Large intestine (tissue), 1 donor: ENCODE measurements around the gene MAPK8IP2. TPM values are rescaled to one million over a fixed set of nuclear protein-coding genes. Genes with fewer than 3 reads are reported as not detected.

Experiments
- polyA plus RNA-seq: library from polyadenylated mRNA; unstranded; fragments of 120-200 nt; gene quantifications from one replicate; pipeline ENCODE4 v1.2.1, GENCODE V29; 2013

MAPK8IP2 gene
- polyA plus RNA-seq, 1 donor = 5.4 TPM

Other genes starting within 250 kb of the MAPK8IP2 start
- gene SBF1, start 125.8 kb upstream of the MAPK8IP2 start, polyA plus RNA-seq = 37.5 TPM
- 11.2 TPM for gene ADM2, start 119.2 kb upstream of the MAPK8IP2 start, polyA plus RNA-seq
- 0.60 TPM for gene MIOX, start 113.9 kb upstream of the MAPK8IP2 start, polyA plus RNA-seq
- gene LMF2, start 93.1 kb upstream of the MAPK8IP2 start, polyA plus RNA-seq = 48.8 TPM
- gene NCAPH2, start 92.6 kb upstream of the MAPK8IP2 start, polyA plus RNA-seq = 31.2 TPM
- 1.8 TPM for gene SCO2, start 75.2 kb upstream of the MAPK8IP2 start, polyA plus RNA-seq
- 10.5 TPM for gene TYMP, start 70.8 kb upstream of the MAPK8IP2 start, polyA plus RNA-seq
- 0.18 TPM for gene KLHDC7B, start 54.9 kb upstream of the MAPK8IP2 start, polyA plus RNA-seq
- gene SYCE3, start 37.9 kb upstream of the MAPK8IP2 start, polyA plus RNA-seq = not detected
- 19.8 TPM for gene CPT1B, start 22.4 kb upstream of the MAPK8IP2 start, polyA plus RNA-seq
- gene CHKB, start 17.9 kb upstream of the MAPK8IP2 start, polyA plus RNA-seq = 106 TPM
- gene ARSA, start 27.4 kb downstream of the MAPK8IP2 start, polyA plus RNA-seq = 45.7 TPM
- gene SHANK3, start 72.0 kb downstream of the MAPK8IP2 start, polyA plus RNA-seq = 16.7 TPM
- 0.48 TPM for gene ACR, start 137.4 kb downstream of the MAPK8IP2 start, polyA plus RNA-seq
- 32.8 TPM for gene RABL2B, start 182.8 kb downstream of the MAPK8IP2 start, polyA plus RNA-seq